ENCODE measurements around the gene TUBB1. TPM values are rescaled to one million over a fixed set of nuclear protein-coding genes. Genes with fewer than 3 reads are reported as not detected.

The TUBB1 gene
- total and polyA plus RNA-seq, 2 donors from 2014 or later = 0.17 TPM; not detected in 1

GRCh38 chr20:59025511-59025910 lies 6.3 kb downstream of the TUBB1 start:
- no peaks in the 10 kb centered on the region for H3K9me3 ChIP-seq (ENCODE audit: control insufficient read depth in 2 of 3, insufficient read depth in 1 of 3, low read length in 3 of 3)
- no peaks in the 10 kb centered on the region for H3K27me3 ChIP-seq (ENCODE audit: control insufficient read depth, insufficient read depth, low read length)
- no peak overlapping the region for H3K27ac ChIP-seq (ENCODE audit: low read depth in 2 of 2, low read length in 2 of 2)
- intact Hi-C loops (cut with DNase I) = loop anchor here (10.0 kb wide), 1 partner anchor 121 kb away; no protein-coding TSS in a partner anchor
- no peak for TF ChIP-seq CTCF (IDR thresholded peaks at IDR 0.05; ENCODE audit: borderline replicate concordance, extremely low read depth, insufficient read depth)
- DNase-seq (no peak), FAIRE-seq (no peak)
- no peak overlapping the region for H3K9ac ChIP-seq (ENCODE audit: low read length in 3 of 3)
- H3K4me1 ChIP-seq (ENCODE audit: control insufficient read depth in 2 of 3, insufficient read depth in 2 of 3, low read depth in 1 of 3, low read length in 3 of 3) = peaks cover 0 to 12% (median 4%) of the 10 kb centered on the region in 3 donors
- H3K4me3 ChIP-seq (ENCODE audit: low read length in 3 of 3) = no peak overlapping the region
- peaks cover 2 to 50% (median 22%) of the 10 kb centered on the region in 3 donors for H3K36me3 ChIP-seq (ENCODE audit: control insufficient read depth in 2 of 3, insufficient read depth in 3 of 3, low read length in 3 of 3)

GRCh38 chr20:59026904-59027740 lies 7.9 kb downstream of the TUBB1 start:
- H3K9ac ChIP-seq (ENCODE audit: low read length in 3 of 3) = no peak overlapping the region
- peaks cover 2 to 55% (median 22%) of the 10 kb centered on the region in 3 donors for H3K36me3 ChIP-seq (ENCODE audit: control insufficient read depth in 2 of 3, insufficient read depth in 3 of 3, low read length in 3 of 3)
- TF ChIP-seq CTCF (IDR thresholded peaks at IDR 0.05; ENCODE audit: borderline replicate concordance, extremely low read depth, insufficient read depth) = no peak
- FAIRE-seq = no peak
- no peak overlapping the region for H3K27ac ChIP-seq (ENCODE audit: low read depth in 2 of 2, low read length in 2 of 2)
- DNase-seq = no peak
- no peak overlapping the region for H3K4me3 ChIP-seq (ENCODE audit: low read length in 3 of 3)
- intact Hi-C loops (cut with DNase I) = loop anchor here (10.0 kb wide), 1 partner anchor 122 kb away; no protein-coding TSS in a partner anchor
- H3K9me3 ChIP-seq (ENCODE audit: control insufficient read depth in 2 of 3, insufficient read depth in 1 of 3, low read length in 3 of 3) = no peaks in the 10 kb centered on the region
- no peaks in the 10 kb centered on the region for H3K27me3 ChIP-seq (ENCODE audit: control insufficient read depth, insufficient read depth, low read length)
- H3K4me1 ChIP-seq (ENCODE audit: control insufficient read depth in 2 of 3, insufficient read depth in 2 of 3, low read depth in 1 of 3, low read length in 3 of 3) = peaks cover 0 to 18% (median 10%) of the 10 kb centered on the region in 3 donors

GRCh38 chr20:59027741-59028320 lies 8.6 kb downstream of the TUBB1 start:
- FAIRE-seq (no peak), DNase-seq (no peak)
- Histone ChIP-seq H3K36me3 (ENCODE audit: control insufficient read depth in 2 of 3, insufficient read depth in 3 of 3, low read length in 3 of 3) (peaks cover 2 to 55% (median 22%) of the 10 kb centered on the region in 3 donors), H3K9me3 (ENCODE audit: control insufficient read depth in 2 of 3, insufficient read depth in 1 of 3, low read length in 3 of 3) (no peaks in the 10 kb centered on the region), H3K27ac (ENCODE audit: low read depth in 2 of 2, low read length in 2 of 2) (no peak overlapping the region), H3K4me3 (ENCODE audit: low read length in 3 of 3) (no peak overlapping the region), H3K27me3 (ENCODE audit: control insufficient read depth, insufficient read depth, low read length) (no peaks in the 10 kb centered on the region), H3K9ac (ENCODE audit: low read length in 3 of 3) (no peak overlapping the region), H3K4me1 (ENCODE audit: control insufficient read depth in 2 of 3, insufficient read depth in 2 of 3, low read depth in 1 of 3, low read length in 3 of 3) (peaks cover 0 to 18% (median 10%) of the 10 kb centered on the region in 3 donors)
- TF ChIP-seq CTCF (IDR thresholded peaks at IDR 0.05; ENCODE audit: borderline replicate concordance, extremely low read depth, insufficient read depth) = no peak
- intact Hi-C loops (cut with DNase I) = loop anchor here (10.0 kb wide), 1 partner anchor 123 kb away; no protein-coding TSS in a partner anchor

Measured in kidney (tissue), 14 donors.